HEK293 (cell line): Measurements from ENCODE around the gene MBP.

ENCODE experiments used
- CTCF ChIA-PET: fragments of 350-600 bp; formaldehyde crosslinking; extraction: SDS; loops from one replicate; lab custom pipeline; 2021; ENCODE audit warnings: antibody characterized with exemption; lab: Yijun Ruan, JAX
- POLR2A ChIA-PET: fragments of 300-600 bp; formaldehyde crosslinking; extraction: SDS; loops from one replicate; lab custom pipeline; 2020; ENCODE audit warnings: antibody characterized with exemption, inconsistent platforms; lab: Yijun Ruan, JAX
- H3K27ac ChIP-seq: fragments of 200-500 bp; sonication (Bioruptor generic); 2 replicates; pipeline ENCODE4 v1.5.1; 2014; ENCODE audit warnings: low read depth, low read length, control low read depth, inconsistent platforms; ENCODE audit errors: extremely low read depth
- H3K36me3 ChIP-seq, 2 experiments: fragments of 200-500 bp in 1 of 2; sonication (Bioruptor generic) in 1 of 2; 1 replicate in 1 of 2; 2 replicates in 1 of 2; pipeline ENCODE4 v1.5.1; 2014 to 2017; ENCODE audit warnings: inconsistent platforms in 2 of 2, low read length in 2 of 2; ENCODE audit not compliant: control insufficient read depth in 2 of 2, insufficient read depth in 1 of 2
- H3K4me1 ChIP-seq: fragments of 200-500 bp; sonication (Bioruptor generic); 2 replicates; pipeline ENCODE4 v1.5.1; 2014; ENCODE audit warnings: mild to moderate bottlenecking, low read length, inconsistent platforms; ENCODE audit not compliant: control insufficient read depth, insufficient read depth
- H3K4me3 ChIP-seq: 2 replicates; pipeline ENCODE4 v1.5.1; 2011; ENCODE audit warnings: low read depth, mild to moderate bottlenecking, control low read depth, low read length, moderate library complexity
- H3K9me3 ChIP-seq: fragments of 200-500 bp; sonication (Bioruptor generic); 2 replicates; pipeline ENCODE4 v1.5.1; 2014; ENCODE audit warnings: low read depth, low read length, inconsistent platforms; ENCODE audit not compliant: control insufficient read depth, insufficient read depth
- BCL11A ChIP-seq: fragments of 450-650 bp; formaldehyde crosslinking; IDR thresholded peaks from 2 replicates; pipeline ENCODE4 v1.5.1; 2016; ENCODE audit warnings: low read depth, missing biosample characterization, missing genetic modification characterization
- BCL11B ChIP-seq: fragments of 450-650 bp; formaldehyde crosslinking; IDR thresholded peaks from 2 replicates; pipeline ENCODE4 v1.5.1; 2016; ENCODE audit warnings: low read depth, missing biosample characterization, missing genetic modification characterization
- EGR2 ChIP-seq: fragments of 450-650 bp; formaldehyde crosslinking; IDR thresholded peaks from 2 replicates; pipeline ENCODE4 v1.5.1; 2016; ENCODE audit warnings: low read depth, missing biosample characterization, missing genetic modification characterization
- GFI1B ChIP-seq: fragments of 450-650 bp; formaldehyde crosslinking; IDR thresholded peaks from 2 replicates; pipeline ENCODE4 v1.5.1; 2016; ENCODE audit warnings: missing biosample characterization, missing genetic modification characterization
- KLF7 ChIP-seq: fragments of 450-650 bp; formaldehyde crosslinking; IDR thresholded peaks from 2 replicates; pipeline ENCODE4 v1.5.1; 2016; ENCODE audit warnings: missing biosample characterization, missing genetic modification characterization, borderline replicate concordance
- ZBTB1 ChIP-seq: fragments of 450-650 bp; formaldehyde crosslinking; IDR thresholded peaks from 2 replicates; pipeline ENCODE4 v1.5.1; 2016; ENCODE audit warnings: missing biosample characterization, missing genetic modification characterization
- ZFP3 ChIP-seq: fragments of 450-650 bp; formaldehyde crosslinking; IDR thresholded peaks from 2 replicates; pipeline ENCODE4 v1.5.1; 2016; ENCODE audit warnings: low read depth, missing biosample characterization, missing genetic modification characterization
- ZFP69B ChIP-seq: fragments of 450-650 bp; formaldehyde crosslinking; IDR thresholded peaks from 2 replicates; pipeline ENCODE4 v1.5.1; 2016; ENCODE audit warnings: missing biosample characterization, missing genetic modification characterization
- ZNF501 ChIP-seq: fragments of 450-650 bp; formaldehyde crosslinking; IDR thresholded peaks from 2 replicates; pipeline ENCODE4 v1.5.1; 2016; ENCODE audit warnings: missing biosample characterization, missing genetic modification characterization
- ZNF530 ChIP-seq: fragments of 450-650 bp; formaldehyde crosslinking; IDR thresholded peaks from 2 replicates; pipeline ENCODE4 v1.5.1; 2016; ENCODE audit warnings: low read depth, missing biosample characterization, missing genetic modification characterization
- ZNF544 ChIP-seq: fragments of 450-650 bp; formaldehyde crosslinking; IDR thresholded peaks from 2 replicates; pipeline ENCODE4 v1.5.0; 2017; ENCODE audit warnings: missing biosample characterization, missing genetic modification characterization
- ZNF548 ChIP-seq: fragments of 450-650 bp; formaldehyde crosslinking; IDR thresholded peaks from 2 replicates; pipeline ENCODE4 v1.5.1; 2016; ENCODE audit warnings: missing biosample characterization, missing genetic modification characterization
- ZNF626 ChIP-seq: fragments of 450-650 bp; sonication (Bioruptor Pico); formaldehyde crosslinking; IDR thresholded peaks from 2 replicates; pipeline ENCODE4 v1.5.1; 2018; ENCODE audit warnings: missing biosample characterization, missing genetic modification characterization, inconsistent platforms
- ZNF837 ChIP-seq: fragments of 450-650 bp; formaldehyde crosslinking; IDR thresholded peaks from 2 replicates; pipeline ENCODE4 v1.5.1; 2016; ENCODE audit warnings: missing biosample characterization, missing genetic modification characterization
- ZSCAN30 ChIP-seq: fragments of 450-650 bp; IDR thresholded peaks from 2 replicates; pipeline ENCODE4 v1.5.1; 2018; ENCODE audit warnings: missing biosample characterization, mild to moderate bottlenecking, missing genetic modification characterization, moderate library complexity
- TF ChIP-seq, protein P1 (sequence below): fragments of 450-650 bp; formaldehyde crosslinking; IDR thresholded peaks from 2 replicates; pipeline ENCODE4 v1.5.1; 2017; ENCODE audit warnings: missing biosample characterization, missing genetic modification characterization
- TF ChIP-seq, protein P2 (sequence below): fragments of 450-650 bp; formaldehyde crosslinking; IDR thresholded peaks from 2 replicates; pipeline ENCODE4 v1.5.1; 2016; ENCODE audit warnings: missing biosample characterization, missing genetic modification characterization
- TF ChIP-seq, protein P3 (sequence below): fragments of 450-650 bp; formaldehyde crosslinking; IDR thresholded peaks from 2 replicates; pipeline ENCODE4 v1.5.1; 2016; ENCODE audit warnings: missing biosample characterization, missing genetic modification characterization
- TF ChIP-seq, protein P4 (sequence below): fragments of 450-650 bp; formaldehyde crosslinking; IDR thresholded peaks from 2 replicates; pipeline ENCODE4 v1.5.1; 2016; ENCODE audit warnings: missing biosample characterization, missing genetic modification characterization
- TF ChIP-seq, protein P5 (sequence below): fragments of 450-650 bp; formaldehyde crosslinking; IDR thresholded peaks from 2 replicates; pipeline ENCODE4 v1.5.1; 2016; ENCODE audit warnings: missing biosample characterization, missing genetic modification characterization
- TF ChIP-seq, protein P6 (sequence below): fragments of 450-650 bp; formaldehyde crosslinking; IDR thresholded peaks from 2 replicates; pipeline ENCODE4 v1.5.1; 2016; ENCODE audit warnings: missing biosample characterization, missing genetic modification characterization

Gene MBP

DNA sequence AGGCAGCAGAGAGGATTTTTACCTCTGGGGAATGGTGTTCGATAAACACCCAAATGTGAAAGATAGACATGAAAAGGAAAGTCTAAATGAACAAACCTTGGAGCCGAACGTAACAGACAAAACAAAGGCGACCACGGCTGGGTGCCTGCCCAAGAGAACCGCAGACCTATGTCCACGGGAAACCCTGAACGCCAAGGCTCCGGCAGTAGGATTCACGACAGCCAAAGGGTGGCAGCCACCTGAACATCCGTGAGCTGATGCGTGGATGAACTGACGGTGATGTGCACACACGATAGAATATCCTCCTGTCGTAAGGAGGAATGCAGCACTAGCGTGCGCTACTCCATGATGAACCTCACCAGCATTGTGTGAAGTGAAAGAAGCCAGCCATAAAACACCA lies 85.6 kb downstream of the MBP start (continued):
- TF ChIP-seq, protein P1, sequence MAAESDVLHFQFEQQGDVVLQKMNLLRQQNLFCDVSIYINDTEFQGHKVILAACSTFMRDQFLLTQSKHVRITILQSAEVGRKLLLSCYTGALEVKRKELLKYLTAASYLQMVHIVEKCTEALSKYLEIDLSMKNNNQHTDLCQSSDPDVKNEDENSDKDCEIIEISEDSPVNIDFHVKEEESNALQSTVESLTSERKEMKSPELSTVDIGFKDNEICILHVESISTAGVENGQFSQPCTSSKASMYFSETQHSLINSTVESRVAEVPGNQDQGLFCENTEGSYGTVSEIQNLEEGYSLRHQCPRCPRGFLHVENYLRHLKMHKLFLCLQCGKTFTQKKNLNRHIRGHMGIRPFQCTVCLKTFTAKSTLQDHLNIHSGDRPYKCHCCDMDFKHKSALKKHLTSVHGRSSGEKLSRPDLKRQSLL (tag by site-specific recombination) = no peak
- TF ChIP-seq ZSCAN30 (tag by site-specific recombination) (no peak), BCL11A (tag by site-specific recombination) (no peak)
- TF ChIP-seq, all 188 proteins: peak for 0

DNA sequence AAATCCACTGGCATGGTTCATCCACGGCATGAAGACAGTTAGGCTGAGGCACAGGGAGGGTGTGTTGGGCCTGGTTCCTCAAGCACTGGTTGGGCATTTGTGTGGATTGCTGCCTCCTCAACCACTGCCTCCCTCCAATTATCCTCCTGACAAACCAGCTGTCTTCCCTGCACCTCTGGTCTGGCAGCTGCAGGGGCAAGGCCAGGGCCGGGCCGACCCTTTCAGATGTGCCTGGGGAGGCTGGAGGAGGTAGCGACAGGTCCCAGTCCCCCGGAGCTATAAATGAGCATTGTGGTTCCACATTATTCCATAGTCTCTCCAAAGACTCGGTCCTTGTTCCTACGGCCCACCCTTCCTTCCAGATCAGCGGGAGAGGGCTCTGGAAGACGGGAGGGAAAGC lies 86.2 kb downstream of the MBP start:
- Histone ChIP-seq H3K4me3 (no peak overlapping the region), H3K36me3 (peaks cover 0 to 3% of the 10 kb centered on the region in 2 experiments; a peak in 1 of 3 replicates), H3K9me3 (no peaks in the 10 kb centered on the region), H3K27ac (no peak overlapping the region), H3K4me1 (no peaks in the 10 kb centered on the region)
- ChIA-PET CTCF (interaction anchor here (0.6 to 1.0 kb wide), 3 partner anchors 46 to 105 kb away, joined by 3 to 4 read pairs (median 3); no protein-coding TSS in a partner anchor), POLR2A (no interaction called here)
- TF ChIP-seq ZNF544 (tag by site-specific recombination) (no peak), GFI1B (no peak), ZFP69B (tag by site-specific recombination) (no peak), KLF7 (no peak), EGR2 (tag by site-specific recombination) (no peak), ZNF548 (tag by site-specific recombination) (no peak), ZNF501 (no peak), ZFP3 (tag by site-specific recombination) (no peak), ZBTB1 (tag by site-specific recombination) (no peak), ZNF626 (tag by site-specific recombination) (no peak), ZNF530 (no peak), ZNF837 (tag by site-specific recombination) (no peak), BCL11B (tag by site-specific recombination) (no peak)
- TF ChIP-seq, protein P2, sequence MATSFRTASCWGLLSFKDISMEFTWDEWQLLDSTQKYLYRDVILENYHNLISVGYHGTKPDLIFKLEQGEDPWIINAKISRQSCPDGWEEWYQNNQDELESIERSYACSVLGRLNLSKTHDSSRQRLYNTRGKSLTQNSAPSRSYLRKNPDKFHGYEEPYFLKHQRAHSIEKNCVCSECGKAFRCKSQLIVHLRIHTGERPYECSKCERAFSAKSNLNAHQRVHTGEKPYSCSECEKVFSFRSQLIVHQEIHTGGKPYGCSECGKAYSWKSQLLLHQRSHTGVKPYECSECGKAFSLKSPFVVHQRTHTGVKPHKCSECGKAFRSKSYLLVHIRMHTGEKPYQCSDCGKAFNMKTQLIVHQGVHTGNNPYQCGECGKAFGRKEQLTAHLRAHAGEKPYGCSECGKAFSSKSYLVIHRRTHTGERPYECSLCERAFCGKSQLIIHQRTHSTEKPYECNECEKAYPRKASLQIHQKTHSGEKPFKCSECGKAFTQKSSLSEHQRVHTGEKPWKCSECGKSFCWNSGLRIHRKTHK (tag by site-specific recombination) = no peak
- TF ChIP-seq, protein P3, sequence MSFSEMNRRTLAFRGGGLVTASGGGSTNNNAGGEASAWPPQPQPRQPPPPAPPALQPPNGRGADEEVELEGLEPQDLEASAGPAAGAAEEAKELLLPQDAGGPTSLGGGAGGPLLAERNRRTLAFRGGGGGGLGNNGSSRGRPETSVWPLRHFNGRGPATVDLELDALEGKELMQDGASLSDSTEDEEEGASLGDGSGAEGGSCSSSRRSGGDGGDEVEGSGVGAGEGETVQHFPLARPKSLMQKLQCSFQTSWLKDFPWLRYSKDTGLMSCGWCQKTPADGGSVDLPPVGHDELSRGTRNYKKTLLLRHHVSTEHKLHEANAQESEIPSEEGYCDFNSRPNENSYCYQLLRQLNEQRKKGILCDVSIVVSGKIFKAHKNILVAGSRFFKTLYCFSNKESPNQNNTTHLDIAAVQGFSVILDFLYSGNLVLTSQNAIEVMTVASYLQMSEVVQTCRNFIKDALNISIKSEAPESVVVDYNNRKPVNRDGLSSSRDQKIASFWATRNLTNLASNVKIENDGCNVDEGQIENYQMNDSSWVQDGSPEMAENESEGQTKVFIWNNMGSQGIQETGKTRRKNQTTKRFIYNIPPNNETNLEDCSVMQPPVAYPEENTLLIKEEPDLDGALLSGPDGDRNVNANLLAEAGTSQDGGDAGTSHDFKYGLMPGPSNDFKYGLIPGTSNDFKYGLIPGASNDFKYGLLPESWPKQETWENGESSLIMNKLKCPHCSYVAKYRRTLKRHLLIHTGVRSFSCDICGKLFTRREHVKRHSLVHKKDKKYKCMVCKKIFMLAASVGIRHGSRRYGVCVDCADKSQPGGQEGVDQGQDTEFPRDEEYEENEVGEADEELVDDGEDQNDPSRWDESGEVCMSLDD (tag by site-specific recombination) = no peak
- TF ChIP-seq, protein P4, sequence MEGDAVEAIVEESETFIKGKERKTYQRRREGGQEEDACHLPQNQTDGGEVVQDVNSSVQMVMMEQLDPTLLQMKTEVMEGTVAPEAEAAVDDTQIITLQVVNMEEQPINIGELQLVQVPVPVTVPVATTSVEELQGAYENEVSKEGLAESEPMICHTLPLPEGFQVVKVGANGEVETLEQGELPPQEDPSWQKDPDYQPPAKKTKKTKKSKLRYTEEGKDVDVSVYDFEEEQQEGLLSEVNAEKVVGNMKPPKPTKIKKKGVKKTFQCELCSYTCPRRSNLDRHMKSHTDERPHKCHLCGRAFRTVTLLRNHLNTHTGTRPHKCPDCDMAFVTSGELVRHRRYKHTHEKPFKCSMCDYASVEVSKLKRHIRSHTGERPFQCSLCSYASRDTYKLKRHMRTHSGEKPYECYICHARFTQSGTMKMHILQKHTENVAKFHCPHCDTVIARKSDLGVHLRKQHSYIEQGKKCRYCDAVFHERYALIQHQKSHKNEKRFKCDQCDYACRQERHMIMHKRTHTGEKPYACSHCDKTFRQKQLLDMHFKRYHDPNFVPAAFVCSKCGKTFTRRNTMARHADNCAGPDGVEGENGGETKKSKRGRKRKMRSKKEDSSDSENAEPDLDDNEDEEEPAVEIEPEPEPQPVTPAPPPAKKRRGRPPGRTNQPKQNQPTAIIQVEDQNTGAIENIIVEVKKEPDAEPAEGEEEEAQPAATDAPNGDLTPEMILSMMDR (tag by site-specific recombination) = no peak
- TF ChIP-seq, protein P5, sequence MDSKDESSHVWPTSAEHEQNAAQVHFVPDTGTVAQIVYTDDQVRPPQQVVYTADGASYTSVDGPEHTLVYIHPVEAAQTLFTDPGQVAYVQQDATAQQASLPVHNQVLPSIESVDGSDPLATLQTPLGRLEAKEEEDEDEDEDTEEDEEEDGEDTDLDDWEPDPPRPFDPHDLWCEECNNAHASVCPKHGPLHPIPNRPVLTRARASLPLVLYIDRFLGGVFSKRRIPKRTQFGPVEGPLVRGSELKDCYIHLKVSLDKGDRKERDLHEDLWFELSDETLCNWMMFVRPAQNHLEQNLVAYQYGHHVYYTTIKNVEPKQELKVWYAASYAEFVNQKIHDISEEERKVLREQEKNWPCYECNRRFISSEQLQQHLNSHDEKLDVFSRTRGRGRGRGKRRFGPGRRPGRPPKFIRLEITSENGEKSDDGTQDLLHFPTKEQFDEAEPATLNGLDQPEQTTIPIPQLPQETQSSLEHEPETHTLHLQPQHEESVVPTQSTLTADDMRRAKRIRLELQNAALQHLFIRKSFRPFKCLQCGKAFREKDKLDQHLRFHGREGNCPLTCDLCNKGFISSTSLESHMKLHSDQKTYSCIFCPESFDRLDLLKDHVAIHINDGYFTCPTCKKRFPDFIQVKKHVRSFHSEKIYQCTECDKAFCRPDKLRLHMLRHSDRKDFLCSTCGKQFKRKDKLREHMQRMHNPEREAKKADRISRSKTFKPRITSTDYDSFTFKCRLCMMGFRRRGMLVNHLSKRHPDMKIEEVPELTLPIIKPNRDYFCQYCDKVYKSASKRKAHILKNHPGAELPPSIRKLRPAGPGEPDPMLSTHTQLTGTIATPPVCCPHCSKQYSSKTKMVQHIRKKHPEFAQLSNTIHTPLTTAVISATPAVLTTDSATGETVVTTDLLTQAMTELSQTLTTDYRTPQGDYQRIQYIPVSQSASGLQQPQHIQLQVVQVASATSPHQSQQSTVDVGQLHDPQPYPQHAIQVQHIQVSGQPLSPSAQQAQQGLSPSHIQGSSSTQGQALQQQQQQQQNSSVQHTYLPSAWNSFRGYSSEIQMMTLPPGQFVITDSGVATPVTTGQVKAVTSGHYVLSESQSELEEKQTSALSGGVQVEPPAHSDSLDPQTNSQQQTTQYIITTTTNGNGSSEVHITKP = no peak
- TF ChIP-seq, protein P6, sequence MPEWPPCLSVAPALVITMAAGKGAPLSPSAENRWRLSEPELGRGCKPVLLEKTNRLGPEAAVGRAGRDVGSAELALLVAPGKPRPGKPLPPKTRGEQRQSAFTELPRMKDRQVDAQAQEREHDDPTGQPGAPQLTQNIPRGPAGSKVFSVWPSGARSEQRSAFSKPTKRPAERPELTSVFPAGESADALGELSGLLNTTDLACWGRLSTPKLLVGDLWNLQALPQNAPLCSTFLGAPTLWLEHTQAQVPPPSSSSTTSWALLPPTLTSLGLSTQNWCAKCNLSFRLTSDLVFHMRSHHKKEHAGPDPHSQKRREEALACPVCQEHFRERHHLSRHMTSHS (tag by site-specific recombination) = no peak
- TF ChIP-seq, all 188 proteins: peak for 0
